GM13976 (cell line): Measurements from ENCODE around the gene TP53I11.

Experiments used
- DNase-seq: peaks from one replicate; pipeline ENCODE4 v3.0.0; 2012; ENCODE audit warnings: low spot score
- CTCF ChIP-seq: IDR thresholded peaks from 2 replicates; pipeline ENCODE4 v1.5.1; 2012; ENCODE audit warnings: borderline replicate concordance, mild to moderate bottlenecking; ENCODE audit not compliant: insufficient read depth; ENCODE audit errors: extremely low read depth, missing control alignments, control extremely low read depth
- in situ Hi-C: fragments of 300-500 bp; cut with MboI; formaldehyde crosslinking; loops from one replicate; pipeline ENCODE4 v1.12.0; 2022; ENCODE audit warnings: low sequenced_read_pairs, mixed read lengths, inconsistent platforms; ENCODE audit not compliant: unreplicated experiment

The TP53I11 gene

GRCh38 chr11:44992774-44993173, 42.1 kb upstream of the TP53I11 start:
- in situ Hi-C loops, result no loop called here
- no peak for TF ChIP-seq CTCF
- DNase-seq, result no peak

GRCh38 chr11:44992181-44992582, 41.5 kb upstream of the TP53I11 start:
- peak; percentile 4 for DNase-seq
- TF ChIP-seq CTCF, result no peak
- in situ Hi-C loops, result no loop called here

- peak; percentile 6 for DNase-seq
- TF ChIP-seq CTCF, result no peak
- in situ Hi-C loops, result no loop called here
Observed at GRCh38 chr11:44990665-44991064, 40.0 kb upstream of the TP53I11 start.

GRCh38 chr11:44989831-44990566, 39.3 kb upstream of the TP53I11 start:
- in situ Hi-C loops, result no loop called here
- no peak for TF ChIP-seq CTCF
- DNase-seq, result peak; percentile 5

- peak; percentile 16 for DNase-seq
- in situ Hi-C loops, result no loop called here
- no peak for TF ChIP-seq CTCF
Observed at GRCh38 chr11:44988981-44989635, 38.4 kb upstream of the TP53I11 start.

GRCh38 chr11:44988111-44988510, 37.4 kb upstream of the TP53I11 start:
- peak; percentile 10 for DNase-seq

More at GRCh38 chr11:44988111-44988510, 37.4 kb upstream of the TP53I11 start:
- in situ Hi-C loops, result no loop called here
- no peak for TF ChIP-seq CTCF
